Stimulated activated CD4-positive, alpha-beta T cell treated with anti-CD3 and anti-CD28 coated beads, Interleukin-15, amount 100 ng/mL, for 1 hour (primary cell): Measurements from ENCODE around the gene FYTTD1.

Source experiments
- DNase-seq, 2 donors: peaks; one replicate each; pipeline ENCODE4 v3.0.0-alpha.2; 2020; ENCODE audit warnings: low read depth in 1 of 2, low spot score in 1 of 2

FYTTD1 gene

DNA sequence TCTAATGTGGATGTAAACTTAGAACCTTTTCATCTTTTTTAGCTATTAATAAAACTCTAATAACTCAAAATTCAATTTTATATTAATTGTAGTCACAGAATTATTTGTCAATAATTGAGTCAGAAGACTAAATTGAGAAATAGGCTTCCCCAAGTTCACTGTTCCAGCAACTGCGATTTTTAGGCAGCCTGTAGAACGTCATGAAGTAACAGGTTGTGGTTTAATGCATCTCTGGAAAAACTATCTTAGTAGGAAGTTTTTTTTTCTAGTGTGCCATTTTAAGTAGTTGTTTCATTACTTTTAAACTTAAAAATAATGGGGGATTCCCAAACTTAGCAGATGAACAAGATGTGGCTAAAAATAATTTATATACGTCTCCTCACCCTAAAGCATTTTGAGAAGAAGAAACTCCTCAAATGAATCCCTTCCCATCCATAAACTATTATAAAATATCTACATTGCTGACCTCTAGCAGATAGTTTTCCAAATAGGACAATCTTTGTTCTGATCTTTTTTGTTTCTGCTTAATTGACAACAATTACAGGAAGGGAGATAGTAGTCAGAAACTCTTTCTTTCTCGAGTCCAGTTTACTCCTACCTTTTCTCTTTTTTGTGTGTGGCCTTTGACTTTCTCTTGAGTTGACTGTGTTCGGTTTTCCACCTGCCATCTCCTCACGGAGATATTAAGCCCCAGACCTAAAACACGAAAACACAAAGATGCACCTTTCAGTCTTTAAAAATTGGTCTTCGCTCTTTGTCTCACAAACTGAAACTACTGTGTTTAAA lies 84.4 kb downstream of the FYTTD1 start:
- no peak for DNase-seq

DNA sequence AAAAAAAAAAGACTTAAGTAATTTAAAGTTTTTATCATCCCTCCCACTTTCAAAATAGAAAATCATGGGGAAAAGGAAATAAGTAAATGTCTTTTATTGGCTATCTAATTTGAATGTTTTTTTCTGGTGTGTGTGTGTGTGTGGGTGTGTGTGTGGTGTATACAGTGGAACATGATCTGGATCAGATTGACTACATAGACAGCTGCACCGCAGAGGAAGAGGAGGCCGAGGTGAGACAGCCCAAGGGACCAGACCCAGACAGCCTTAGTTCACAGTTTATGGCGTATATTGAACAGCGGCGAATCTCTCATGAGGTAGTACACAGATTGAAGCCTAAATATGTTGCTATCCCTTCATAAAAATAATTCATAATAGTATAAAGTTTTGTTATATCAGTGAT lies 85.8 kb downstream of the FYTTD1 start:
- DNase-seq: no peak

DNA sequence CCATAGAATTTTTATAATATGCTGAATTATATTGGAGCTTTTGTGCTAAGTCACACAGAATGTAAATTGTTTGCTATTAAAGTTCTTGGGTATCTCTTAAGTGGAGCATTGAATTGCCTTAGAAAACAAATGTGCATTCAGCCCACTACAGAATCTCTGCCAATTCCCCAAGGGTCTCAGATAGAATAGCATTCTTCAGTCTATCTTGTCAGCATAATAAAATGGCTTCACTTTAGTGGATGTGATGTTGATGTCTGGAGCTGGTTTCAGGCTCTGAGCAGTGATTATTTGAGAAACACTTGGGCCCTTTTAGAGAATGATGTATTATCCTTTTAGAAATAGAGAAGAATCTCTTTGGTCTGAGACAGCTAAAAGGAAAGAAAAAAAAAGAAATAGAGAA lies 86.6 kb downstream of the FYTTD1 start:
- DNase-seq: no peak
